HK-2 (cell line): ENCODE data around the gene DEFB121.

ENCODE experiments used
- DNase-seq: peaks from one replicate; pipeline ENCODE4 v3.0.0-alpha.2; 2018; ENCODE audit not compliant: unreplicated experiment

The DEFB121 gene

DNA sequence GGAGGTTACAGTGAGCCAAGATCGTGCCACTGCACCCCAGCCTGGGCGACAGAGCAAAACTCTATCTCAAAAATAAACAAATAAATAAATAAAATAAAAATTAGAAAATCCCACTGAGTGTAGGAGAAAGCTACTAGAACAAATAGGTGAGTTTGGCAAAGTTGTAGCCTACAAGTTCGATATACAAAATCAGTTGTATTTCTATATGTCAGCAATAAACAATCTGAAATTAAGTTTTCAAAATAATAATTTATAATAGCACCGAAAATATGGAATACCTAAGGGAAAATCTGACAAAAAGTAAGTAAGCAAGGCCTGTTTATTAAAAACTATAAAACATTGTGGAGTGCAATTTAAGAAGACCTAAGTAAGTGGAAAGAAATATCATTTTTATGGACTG lies 42.7 kb downstream of the DEFB121 start:
- no peak for DNase-seq

DNA sequence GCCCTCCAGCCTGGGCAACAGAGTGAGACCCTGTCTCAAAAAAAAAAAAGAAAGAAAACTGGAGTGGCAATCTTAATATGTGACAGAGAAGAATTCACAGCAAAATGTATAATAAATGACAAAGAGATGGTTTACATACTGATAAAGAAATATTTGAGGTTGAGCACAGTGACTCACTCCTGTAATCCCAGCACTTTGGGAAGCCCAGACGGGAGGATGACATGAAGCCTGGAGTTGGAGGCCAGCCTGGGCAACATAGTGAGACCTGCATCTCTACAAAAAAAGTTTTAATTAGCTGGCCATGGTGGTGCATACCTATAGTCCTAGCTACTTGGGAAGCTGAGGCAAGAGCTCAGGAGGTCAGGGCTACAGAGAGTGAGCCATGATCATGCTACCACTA lies 50.0 kb downstream of the DEFB121 start:
- no peak for DNase-seq
